Measurements from ENCODE around the gene TTF2.
"Not testable (repeated sequence)": the region's sequence is repeated elsewhere in the genome, so short reads cannot be mapped to it uniquely, and the experiment has no call there.

TTF2 gene

DNA sequence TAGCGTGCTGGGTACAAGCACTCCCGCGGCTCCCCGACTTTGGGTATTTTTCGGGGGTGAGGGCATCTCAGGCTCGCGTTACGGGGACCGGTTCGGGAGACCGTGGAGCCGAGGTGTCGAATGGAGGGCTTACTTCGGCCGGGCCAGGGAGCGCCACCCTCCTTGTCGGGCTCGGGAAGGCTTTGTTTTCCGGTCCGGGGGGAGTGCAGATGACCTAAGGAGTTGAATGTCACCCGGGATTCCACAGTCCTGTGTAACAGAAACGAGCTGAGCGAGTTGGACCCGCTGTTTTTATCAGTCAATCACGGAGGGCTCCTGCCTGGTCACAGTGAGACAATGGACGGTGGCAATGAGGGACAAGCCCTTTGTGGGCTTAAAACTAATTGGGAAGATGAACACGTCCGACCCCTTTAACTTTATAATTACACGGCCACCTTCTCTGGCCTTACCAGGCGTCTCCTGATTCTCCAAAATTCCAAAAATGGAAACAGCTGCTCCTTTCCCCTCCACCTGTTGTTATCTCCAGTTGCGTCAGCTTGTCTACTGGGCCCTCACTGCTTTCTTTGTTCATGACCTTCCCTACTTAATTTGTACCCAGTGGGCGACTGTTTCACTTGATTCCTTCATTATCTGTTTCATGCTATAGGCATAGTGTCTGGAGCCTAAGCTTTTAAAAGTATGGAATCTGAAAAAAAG is 62.4 kb downstream of the TTF2 start:
- no peak for DNase-seq

DNA sequence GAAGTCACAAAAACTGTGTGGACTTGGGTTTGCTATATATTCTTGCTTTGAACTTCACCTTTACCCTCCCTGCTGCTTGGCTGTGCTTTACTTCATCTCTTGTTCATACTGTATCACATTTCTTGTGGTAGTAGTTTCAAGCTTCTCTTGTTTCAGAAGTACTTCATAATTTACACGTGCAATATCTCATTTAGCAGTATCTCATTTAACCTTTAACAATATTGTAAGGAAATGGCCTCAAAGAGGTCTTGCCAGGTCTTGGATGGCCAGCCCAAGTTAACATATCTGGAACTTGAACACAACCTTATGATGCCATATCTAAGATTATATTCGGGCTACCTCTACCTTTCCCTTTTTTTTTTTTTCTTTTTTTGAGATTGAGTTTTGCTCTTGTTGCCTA is 63.1 kb downstream of the TTF2 start:
- no peak for DNase-seq

DNA sequence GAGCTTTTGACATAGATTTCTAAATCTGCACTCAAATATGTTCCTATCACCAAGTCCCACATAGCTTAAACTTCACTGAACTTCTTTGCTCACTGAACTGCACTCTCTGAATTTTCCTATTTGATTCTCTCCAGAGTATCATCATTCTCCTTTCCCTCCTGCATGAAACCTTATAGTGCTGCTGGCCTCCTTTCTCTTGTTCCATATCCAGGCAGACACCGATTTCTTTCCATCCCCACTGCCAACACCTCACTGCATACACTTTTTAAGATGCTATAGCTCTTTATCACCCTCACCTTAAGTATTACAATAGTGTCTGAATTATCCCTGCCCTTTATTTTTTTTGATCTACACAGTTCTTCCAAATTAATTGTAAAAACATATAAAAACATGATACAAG is 64.5 kb downstream of the TTF2 start:
- DNase-seq: no peak

DNA sequence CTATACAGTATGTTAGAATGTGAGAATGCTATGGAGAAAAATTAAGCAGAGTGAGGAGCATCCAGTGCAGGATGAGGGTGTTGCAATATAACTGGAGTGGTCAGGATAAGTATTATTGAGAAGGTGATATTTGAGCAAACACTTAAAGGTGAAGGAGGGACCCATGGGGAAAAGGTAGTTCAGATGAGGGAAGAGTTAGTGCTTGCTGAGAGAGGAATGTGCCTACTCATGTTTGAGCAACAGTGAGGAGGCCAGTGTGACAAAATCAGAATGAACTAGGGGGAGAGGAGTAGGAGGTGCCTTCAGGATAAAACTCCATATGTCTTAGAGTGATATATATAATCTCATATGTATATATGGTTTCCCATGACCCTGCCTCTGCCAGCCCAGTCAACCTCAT is 67.7 kb downstream of the TTF2 start:
- no peak for DNase-seq

DNA sequence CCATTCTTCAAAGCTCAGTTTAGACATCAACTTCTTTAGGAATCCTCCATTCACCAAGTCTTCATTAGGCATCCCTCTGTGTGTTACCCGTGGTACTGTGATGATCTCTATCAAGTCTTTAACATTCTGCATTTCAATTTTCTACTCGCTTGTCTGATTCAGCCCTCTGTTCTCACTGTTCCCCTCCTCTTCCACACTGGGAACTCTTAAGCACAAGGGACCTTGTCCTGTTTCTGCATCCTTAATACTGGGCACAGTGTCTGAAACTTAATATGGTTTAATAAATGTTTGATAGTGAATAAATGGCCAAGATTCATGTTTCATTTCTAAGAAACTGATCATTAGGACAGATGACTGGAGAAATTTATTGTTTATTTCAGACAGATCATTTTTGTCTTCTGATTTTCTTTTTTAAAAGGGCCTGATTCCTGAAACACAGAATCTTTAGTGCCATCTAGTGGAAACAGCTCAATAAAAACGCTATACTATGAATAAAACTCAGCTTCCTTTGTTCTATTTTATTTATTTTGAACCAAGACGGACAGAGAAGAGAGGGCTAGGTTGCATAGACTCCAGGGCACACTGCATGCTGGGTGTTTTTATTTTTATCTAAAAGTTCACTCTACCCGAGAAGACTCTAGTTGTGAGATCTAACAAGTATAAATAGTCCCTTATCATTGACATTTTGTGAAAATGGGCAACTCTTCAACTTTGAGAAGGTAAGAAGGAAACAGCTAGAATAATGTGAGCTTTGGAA is 68.4 kb downstream of the TTF2 start:
- peak; percentile 9 for DNase-seq

DNA sequence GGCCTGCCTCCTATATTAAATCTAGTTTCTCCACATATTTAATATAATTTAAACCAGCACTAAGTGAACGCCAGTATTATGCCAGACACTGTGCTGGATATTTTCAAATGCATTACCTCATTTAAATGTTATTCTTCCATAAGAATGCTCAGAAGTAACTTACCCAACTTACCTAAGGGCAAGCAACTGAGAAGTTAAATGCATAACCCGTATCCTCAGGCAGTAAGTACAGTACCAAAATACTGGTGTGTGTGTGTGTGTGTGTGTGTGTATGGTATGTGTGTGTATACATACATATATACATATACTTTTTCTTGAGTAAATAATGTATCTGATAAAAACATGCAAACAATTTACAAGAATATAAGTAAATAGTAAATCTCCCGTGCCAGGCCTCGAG is 70.4 kb downstream of the TTF2 start:
- DNase-seq: no peak

DNA sequence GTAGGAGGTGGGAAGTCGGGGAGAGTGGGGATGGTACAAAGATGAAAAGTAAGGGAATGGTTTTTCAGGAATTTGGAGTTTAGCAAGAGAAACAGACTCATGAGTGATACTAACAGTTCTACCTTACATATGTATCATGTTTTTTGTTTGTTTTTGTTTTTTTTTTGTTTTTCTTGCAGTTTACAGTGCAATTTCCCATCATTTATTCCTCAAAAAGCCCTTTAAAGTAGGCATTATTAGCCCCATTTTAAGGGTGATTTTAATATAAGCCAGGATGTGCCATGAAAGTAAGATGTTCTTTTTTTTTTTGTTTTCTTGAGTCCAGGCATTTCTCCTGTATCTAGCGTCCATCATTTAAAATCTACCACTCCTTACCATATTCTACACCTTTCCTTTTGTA is 75.2 kb downstream of the TTF2 start:
- DNase-seq: no peak

DNA sequence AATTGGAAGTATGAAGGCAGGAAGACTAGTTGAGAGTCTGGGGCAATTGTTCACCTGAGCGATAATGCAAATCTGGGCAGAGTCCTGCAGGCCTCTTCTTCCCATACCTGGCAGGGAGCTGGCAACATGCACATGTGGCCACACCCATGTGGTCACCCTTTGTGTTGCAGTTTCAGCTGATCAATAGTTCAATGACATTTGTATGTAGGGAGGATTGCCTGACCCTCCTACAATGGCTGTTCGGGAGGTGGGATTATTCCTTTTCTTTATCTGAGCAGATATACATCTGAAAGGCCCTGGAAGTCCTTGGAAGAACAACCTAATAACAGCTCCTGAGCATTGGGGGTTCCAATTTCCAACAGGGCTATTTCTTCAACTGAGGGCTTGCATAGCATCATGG is 76.6 kb downstream of the TTF2 start:
- no peak for DNase-seq

DNA sequence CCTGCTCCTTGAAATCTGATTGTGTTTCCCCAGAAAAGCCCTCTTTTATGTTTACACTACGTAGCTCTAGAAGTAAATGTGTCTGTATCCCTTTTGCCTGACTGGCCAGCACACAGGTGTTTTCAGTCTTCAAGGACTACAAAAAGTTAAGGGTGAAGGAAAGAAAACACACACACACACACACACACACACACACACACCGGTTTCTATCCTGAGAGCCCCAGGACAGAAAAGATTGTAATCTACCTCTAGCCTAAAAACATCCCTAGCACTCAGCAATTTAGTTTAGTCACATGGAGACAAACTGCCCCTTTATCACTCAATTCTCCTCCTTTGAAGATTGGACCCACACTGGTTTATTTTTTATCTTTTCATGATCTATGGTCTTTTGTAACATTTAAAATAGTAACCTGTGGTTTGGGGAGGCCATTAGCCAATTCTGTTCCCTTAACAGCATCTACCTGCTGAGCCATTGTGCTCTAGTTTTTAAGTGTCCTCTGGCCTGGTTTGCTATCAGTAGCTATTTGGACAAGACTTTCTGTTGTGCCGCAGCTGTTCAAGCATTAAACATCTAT is 77.2 kb downstream of the TTF2 start:
- DNase-seq: no peak

DNA sequence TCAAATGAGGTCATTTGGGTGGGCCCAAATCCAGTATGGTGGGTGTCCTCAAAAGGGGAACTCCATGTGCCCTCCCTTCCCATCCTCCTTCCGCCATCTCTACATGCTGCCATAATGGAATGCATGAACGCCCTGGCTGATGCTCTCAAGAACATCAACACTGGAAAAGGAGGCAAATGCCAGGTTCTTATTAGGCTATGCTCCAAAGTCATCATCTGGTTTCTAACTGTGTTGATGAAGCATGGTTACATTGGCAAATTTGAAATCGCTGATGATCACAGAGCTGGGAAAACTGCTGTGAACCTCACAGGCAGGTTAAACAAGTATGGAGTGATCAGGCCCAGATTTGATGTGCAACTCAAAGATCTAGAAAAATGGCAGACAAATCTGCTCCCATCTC is 78.0 kb downstream of the TTF2 start:
- DNase-seq: no peak

DNA sequence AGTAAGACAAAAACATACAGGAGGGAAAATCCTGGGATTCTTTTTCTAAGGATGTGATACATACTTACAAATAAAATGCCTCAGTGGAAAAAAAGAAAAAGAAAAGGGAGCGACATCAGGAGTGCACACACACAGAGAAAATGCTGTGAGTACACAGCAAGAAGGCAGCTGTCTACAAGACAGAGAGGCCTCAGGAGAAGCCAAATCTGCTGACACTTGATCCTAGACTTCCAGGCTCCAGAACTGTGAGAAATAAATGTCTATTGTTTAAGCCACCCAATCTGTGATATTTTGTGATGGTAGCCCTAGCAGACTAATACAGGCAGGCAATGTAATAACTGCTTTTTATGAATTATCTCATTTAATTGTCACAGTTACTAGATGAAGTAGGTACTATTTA is 78.4 kb downstream of the TTF2 start:
- DNase-seq: no peak

DNA sequence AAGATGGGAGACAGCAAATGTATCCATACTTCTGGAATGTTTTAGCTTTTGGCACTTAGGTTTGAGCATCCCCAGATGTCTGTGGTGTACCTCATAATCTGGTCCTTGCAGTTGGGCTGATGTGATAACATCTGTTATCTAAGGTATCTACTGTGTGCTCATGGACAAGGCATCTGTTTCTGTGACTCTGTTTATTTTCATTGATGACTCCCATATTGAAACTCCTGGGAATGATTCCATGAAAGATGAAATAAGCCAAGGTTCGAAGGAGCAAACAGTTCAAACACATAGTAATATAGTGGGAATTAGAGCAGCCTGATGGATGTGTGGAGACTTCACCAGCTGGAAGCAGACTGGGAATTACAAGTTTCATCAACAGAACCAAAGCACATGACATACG is 82.1 kb downstream of the TTF2 start:
- DNase-seq: no peak

DNA sequence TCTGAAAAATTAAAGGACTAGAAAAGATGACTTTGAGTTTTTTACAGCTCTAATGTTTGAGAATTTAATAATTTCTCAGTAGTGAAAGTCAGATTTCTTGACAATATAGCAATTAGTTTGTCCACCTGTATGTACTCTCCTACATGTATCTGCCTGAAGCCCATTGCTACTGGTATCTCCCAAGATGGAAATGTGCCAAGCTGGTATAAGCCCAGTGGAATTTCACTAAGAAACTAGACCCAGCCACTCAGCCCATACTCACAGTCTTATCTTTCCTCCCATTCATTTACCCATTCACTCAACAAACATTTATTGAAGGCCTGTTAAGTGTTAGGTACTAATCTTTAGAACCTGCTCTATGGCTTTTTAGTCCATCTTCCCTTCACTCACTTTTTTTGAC is 83.0 kb downstream of the TTF2 start:
- DNase-seq: no peak

DNA sequence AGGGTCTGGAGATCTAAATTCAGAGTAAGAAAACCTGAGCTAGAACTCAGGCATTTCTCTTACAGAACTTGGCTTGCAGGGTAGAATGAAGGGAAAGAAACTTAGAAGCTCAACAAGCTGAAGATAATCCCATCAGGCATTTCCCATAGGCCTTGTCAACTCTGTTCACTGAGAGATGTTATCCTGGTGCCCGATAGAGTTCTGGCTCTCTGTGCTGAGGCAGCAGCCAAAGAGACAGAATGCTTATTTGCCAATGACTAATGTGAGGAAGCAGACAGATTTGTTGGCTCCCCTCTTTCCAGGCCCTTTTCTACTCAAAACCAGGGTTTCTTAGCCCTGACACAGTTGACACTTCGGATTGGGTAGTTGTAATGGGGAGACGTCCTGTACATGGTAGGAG is 83.7 kb downstream of the TTF2 start:
- no peak for DNase-seq

DNA sequence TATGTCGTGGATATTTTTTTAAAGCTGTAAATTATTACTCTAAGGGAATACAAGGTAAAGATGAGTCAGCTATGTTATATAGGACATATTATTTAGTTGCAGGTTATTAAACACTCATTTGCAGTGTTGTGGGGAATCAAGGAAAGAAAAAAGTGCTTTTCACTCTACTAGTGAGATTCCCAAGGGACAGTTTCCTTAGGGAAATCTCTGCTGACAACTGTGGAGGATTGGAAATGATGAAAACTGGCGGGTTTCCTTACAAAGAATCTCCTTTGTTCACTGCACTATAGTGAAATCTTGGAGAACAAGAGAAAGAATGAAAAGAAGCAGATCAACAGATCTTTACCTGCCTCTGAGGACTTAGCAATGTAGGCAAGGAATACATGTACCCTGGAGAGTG is 85.9 kb downstream of the TTF2 start:
- no peak for DNase-seq

DNA sequence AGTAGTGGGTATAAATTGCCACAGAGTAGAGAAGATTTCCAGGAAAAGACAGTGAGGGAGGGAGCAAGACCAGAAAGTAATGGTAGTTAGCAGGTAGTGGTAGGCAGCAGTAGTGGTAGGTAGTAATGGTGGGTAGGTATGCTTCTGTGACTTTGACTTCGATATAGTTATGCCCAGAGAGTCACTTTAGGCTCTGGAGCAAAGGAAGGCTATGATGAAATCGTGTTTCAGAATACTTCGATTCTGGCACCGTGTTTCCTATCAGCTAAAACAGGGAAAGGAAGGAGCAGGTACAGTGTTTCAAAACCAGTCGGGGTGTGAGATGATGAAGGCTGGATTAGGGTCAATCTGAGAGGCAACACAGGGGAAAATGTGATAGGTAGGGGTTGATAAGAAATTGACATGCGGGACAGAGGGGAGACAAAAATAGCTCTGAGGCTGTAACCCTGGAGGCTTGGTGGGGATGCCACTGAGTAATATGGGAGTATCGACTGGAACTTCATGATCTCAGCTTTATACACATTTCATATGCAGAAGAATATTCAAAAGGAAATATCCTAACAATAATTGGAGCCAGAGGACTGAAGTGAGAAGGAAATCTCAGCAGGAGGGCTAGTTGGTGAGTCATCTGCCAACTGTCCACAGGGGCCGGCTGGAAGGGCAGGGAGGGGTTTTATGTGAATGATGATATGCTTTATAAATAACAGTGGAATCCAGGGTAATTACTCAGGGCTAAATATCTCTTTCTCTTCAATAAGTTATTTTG is 86.6 kb downstream of the TTF2 start:
- DNase-seq: no peak

DNA sequence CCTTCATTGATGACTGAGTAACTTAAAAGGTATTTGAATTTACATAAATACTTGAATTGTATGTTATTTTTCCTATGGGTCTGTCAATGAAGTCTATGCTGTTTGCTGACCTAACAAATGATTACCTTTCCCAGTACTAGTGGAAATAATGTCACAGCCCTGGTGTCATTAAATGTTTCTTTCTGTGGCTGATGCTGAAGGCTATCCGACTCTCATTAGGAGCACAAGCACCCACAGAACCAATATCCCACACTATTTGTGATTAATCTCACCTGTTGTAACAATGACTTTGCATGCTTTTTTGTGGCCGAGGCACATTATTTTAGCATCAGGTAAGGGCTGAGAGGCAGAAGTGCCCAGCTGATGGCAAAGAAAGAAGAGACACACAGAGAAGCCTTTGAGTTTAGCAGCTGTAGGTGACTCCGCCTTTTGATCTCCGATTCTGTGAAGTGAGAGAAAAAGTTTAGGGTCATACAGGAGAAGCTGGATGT is 87.3 kb downstream of the TTF2 start:
- DNase-seq: no peak

DNA sequence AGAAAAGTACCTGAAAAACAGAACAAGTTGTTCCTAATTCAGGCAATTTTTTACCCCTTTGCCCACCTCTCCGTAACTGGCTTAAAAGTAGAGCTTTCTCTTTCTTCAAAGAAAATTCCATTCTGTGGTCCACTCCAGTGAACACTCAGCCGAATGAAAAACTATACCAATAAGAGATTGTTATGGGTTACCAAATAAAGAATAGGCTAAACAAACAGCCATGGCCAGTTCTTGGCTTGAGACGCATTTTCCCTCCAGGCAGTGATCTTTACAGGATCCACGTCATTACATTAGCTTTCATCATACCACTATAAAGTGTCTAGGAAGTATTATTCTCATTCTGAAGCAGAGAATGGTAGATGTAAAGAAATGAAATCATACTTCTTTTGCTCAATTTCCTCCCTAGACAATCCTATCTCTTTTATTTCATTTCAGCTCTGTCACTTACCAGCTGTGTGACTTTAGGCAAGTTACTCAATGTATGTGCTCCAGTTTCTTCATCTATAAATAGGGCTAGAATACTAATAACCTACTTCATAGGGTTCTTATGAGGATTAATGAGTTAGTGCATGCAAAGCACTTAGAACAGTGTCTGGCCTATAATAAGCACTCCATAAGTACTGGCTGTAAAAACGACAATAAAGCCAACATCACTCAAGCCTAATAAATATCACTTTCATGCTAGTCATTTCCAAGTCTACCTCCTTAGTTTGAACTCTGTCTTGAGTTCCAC is 87.9 kb downstream of the TTF2 start:
- DNase-seq: peak; percentile 15

DNA sequence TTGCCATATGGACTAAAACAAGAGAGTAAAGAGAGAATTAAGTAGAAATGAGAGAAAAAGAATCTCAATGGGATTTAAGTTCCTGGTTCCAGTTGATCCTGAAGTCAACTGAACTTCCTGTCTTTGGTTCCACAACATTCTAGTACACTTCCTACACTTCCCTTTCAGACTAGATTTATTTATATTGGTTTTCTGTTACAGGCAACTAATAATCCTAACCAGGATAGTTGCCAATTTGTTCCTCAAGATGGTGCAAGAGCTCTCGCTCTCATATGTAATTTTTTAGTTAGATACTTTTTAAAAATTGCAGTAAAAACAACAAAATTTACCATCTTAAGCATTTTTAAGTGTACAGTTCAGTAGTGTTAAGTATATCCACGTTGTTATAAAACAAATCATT is 90.2 kb downstream of the TTF2 start:
- DNase-seq: no peak

DNA sequence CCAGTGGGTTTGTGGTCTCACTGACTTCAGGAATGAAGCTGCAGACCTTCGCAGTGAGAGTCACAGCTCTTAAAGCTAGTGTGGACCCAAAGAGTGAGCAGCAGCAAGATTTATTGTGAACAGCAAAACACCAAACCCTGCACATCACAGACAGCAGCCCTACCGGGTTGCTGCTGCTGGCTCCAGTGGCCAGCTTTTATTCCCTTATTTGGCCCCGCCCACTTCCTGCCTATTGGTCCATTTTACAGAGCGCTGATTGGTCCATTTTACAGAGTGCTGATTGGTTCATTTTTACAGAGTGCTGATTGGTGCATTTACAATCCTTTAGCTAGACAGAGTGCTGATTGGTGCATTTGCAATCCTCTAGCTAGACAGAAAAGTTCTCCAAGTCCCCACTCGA is 91.2 kb downstream of the TTF2 start:
- DNase-seq: not testable (repeated sequence)

Data from NCI-H1105 (cell line).